Osteoblast (primary cell): ENCODE measurements around the gene KAT2A. TPM values are rescaled to one million over a fixed set of nuclear protein-coding genes. Genes with fewer than 3 reads are reported as not detected.
"Not testable (repeated sequence)": the region's sequence is repeated elsewhere in the genome, so short reads cannot be mapped to it uniquely, and the experiment has no call there.

Experiments
- DNase-seq: peaks from one replicate; pipeline ENCODE4 v3.0.0; 2011; ENCODE audit warnings: low spot score, mixed read lengths; ENCODE audit not compliant: insufficient read length; ENCODE audit errors: missing footprints
- H2AFZ ChIP-seq: 2 replicates; pipeline ENCODE4 v1.6.0; 2011; ENCODE audit warnings: mild to moderate bottlenecking, low read length
- H3K27ac ChIP-seq: 2 replicates; pipeline ENCODE4 v1.5.1; 2011; ENCODE audit warnings: mild to moderate bottlenecking, low read depth, low read length, moderate library complexity
- H3K27me3 ChIP-seq: 2 replicates; pipeline ENCODE4 v1.6.0; 2012; ENCODE audit warnings: mild to moderate bottlenecking, control low read depth, inconsistent platforms, low read length, moderate library complexity; ENCODE audit not compliant: insufficient read depth
- H3K36me3 ChIP-seq: 2 replicates; pipeline ENCODE4 v1.5.1; 2011; ENCODE audit warnings: mild to moderate bottlenecking, low read length, control low read depth, moderate library complexity; ENCODE audit not compliant: insufficient read depth
- H3K4me1 ChIP-seq: 2 replicates; pipeline ENCODE4 v1.5.1; 2011; ENCODE audit warnings: mild to moderate bottlenecking, low read length, control low read depth, moderate library complexity; ENCODE audit not compliant: insufficient read depth
- H3K4me2 ChIP-seq: 2 replicates; pipeline ENCODE4 v1.6.0; 2011; ENCODE audit warnings: mild to moderate bottlenecking, low read length; ENCODE audit not compliant: insufficient read depth
- H3K4me3 ChIP-seq: fragments of 200-600 bp; sonication (generic); 3 replicates; pipeline ENCODE4 v1.5.1; 2012; ENCODE audit warnings: mild to moderate bottlenecking, low read length, inconsistent platforms; ENCODE audit not compliant: insufficient read depth
- H3K79me2 ChIP-seq: 2 replicates; pipeline ENCODE4 v1.6.0; 2012; ENCODE audit warnings: mild to moderate bottlenecking, low read length, control low read depth, inconsistent platforms; ENCODE audit not compliant: insufficient read depth
- H3K9me3 ChIP-seq: 2 replicates; pipeline ENCODE4 v1.5.1; 2011; ENCODE audit warnings: low read depth, low read length, control low read depth
- H4K20me1 ChIP-seq: 2 replicates; pipeline ENCODE4 v1.6.0; 2012; ENCODE audit warnings: mild to moderate bottlenecking, low read length, control low read depth; ENCODE audit not compliant: insufficient read depth
- total RNA-seq: library from RNA; depleted of rRNA; stranded (reverse); fragments of >200 nt; gene quantifications from 2 replicates; pipeline ENCODE4 v1.2.3, GENCODE V29; 2012
- TF ChIP-seq, protein P1 (sequence below): IDR thresholded peaks from 2 replicates; pipeline ENCODE4 v1.5.1; 2011; ENCODE audit warnings: mild to moderate bottlenecking, low read depth, low read length, moderate library complexity; ENCODE audit errors: extremely low read depth

KAT2A gene
- total RNA-seq, 1 donor, result 9.0 TPM

DNA sequence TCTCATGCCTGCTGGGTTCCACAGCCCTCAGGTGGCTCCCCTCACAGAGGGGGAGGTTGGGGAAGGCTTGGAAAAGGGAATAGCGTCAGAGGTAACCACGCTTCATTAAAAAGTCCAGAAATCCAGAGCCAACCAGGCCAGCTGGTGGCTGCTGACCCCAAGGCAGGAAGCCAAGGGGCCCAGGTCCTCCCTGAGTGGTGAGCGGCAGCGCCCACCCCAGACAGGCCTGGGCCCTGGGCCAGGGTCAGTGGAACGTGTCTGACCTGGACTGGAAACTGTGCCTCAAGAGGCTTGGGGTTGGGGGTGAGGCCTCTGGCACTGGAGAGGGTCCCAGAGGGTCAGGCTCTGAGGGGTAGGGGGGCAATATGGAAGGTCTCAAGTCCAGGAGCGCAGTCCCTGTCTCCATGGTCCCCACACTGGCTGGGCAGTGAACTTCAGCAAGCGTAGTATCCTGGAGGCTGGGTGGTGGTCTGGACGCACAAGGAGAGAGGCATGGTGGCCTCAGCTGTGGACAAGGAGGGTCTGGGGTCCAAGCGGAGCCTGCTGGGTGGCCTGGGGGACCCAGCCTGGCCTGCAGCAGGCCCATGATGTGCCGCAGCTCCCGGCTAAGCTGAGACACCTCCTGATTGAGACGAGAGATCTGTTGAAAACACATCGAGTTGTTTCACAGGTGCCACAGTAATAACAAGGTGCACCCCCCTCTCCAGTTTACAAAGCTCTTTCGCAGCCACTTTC is 38.8 kb upstream of the KAT2A start:
- H3K79me2 ChIP-seq, result no peaks in the 10 kb centered on the region
- no peaks in the 10 kb centered on the region for H3K9me3 ChIP-seq
- TF ChIP-seq, protein P1, sequence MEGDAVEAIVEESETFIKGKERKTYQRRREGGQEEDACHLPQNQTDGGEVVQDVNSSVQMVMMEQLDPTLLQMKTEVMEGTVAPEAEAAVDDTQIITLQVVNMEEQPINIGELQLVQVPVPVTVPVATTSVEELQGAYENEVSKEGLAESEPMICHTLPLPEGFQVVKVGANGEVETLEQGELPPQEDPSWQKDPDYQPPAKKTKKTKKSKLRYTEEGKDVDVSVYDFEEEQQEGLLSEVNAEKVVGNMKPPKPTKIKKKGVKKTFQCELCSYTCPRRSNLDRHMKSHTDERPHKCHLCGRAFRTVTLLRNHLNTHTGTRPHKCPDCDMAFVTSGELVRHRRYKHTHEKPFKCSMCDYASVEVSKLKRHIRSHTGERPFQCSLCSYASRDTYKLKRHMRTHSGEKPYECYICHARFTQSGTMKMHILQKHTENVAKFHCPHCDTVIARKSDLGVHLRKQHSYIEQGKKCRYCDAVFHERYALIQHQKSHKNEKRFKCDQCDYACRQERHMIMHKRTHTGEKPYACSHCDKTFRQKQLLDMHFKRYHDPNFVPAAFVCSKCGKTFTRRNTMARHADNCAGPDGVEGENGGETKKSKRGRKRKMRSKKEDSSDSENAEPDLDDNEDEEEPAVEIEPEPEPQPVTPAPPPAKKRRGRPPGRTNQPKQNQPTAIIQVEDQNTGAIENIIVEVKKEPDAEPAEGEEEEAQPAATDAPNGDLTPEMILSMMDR, result no peak
- H4K20me1 ChIP-seq, result no peaks in the 10 kb centered on the region
- no peak overlapping the region for H3K4me2 ChIP-seq
- H3K36me3 ChIP-seq, result no peaks in the 10 kb centered on the region
- H3K27ac ChIP-seq, result no peak overlapping the region
- no peaks in the 10 kb centered on the region for H3K4me1 ChIP-seq
- no peak overlapping the region for H2AFZ ChIP-seq
- no peaks in the 10 kb centered on the region for H3K27me3 ChIP-seq
- DNase-seq, result peak; percentile 45
- H3K4me3 ChIP-seq, result no peak overlapping the region

DNA sequence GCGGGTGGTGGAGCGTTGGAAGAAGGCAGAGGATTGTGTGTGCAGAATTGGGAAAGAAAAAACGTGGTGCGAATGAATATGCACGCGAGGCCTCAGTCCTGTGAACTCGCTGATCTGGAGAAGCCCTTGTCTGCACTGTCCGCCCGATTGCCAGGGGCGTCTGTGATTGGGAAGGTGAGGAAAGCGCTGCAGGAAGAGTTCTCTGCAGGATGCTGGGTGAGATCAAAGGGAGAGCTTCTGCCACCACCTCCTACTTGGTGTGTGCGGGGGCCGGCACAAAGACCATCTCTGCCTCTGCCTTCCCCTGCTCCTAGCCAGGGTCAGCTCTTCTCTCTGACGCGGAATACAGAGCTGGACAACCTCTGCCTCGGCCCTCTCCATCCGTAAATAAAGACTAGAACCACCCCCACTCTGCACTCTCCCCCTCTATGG is 34.5 kb upstream of the KAT2A start:
- peaks cover 41% of the 10 kb centered on the region for H3K79me2 ChIP-seq
- no peak for DNase-seq
- peaks cover 9% of the 10 kb centered on the region for H3K4me1 ChIP-seq
- TF ChIP-seq, protein P1, result no peak
- peak overlapping the region; percentile 74 for H3K4me2 ChIP-seq
- H2AFZ ChIP-seq, result peak overlapping the region; percentile 90
- peaks cover 23% of the 10 kb centered on the region for H4K20me1 ChIP-seq
- no peaks in the 10 kb centered on the region for H3K27me3 ChIP-seq
- no peaks in the 10 kb centered on the region for H3K9me3 ChIP-seq
- no peak overlapping the region for H3K27ac ChIP-seq
- peak overlapping the region; percentile 99 for H3K4me3 ChIP-seq
- peaks cover 8% of the 10 kb centered on the region for H3K36me3 ChIP-seq

DNA sequence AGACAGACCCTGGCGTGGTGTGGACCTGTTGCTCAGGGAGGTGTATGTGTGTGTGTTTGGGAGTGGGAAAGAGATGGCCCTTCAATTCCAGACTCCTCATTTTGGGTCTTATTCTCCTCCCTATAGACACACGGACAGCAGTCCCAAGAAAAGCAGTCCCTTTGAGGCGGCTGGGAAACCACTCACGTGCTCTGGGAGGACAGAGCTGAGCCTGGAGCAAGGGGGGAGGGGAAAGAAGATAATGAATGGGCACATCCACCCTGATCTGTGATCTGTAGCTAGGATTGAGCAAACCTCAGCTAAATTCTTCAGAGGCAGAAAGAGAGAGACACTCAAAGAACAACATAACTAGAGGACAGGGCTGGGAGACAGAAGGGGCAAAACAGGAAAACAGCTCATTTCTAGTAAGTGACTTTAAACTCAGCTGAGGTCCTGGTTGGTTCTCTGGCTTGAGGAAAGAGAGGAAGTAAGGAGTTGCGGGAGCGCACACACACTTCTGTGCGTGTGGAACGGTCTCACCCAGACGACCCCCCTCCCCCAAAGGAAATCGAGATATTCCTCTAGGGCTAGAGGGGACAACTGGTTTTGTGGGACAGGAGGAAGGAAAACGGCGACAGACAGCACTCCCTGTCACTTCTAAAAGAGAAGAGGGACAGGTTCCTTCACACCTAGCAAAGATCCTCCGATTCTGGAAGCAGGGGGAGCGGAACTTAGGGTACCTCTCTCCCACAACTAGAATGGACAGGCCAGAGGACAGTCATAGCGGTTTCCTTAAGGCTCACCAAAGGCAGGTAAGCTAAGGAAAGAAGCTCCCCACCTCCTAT is 33.0 kb upstream of the KAT2A start:
- Histone ChIP-seq H3K27ac (peak overlapping the region; percentile 82), H3K4me1 (peaks cover 9% of the 10 kb centered on the region), H3K9me3 (no peaks in the 10 kb centered on the region), H2AFZ (peak overlapping the region; percentile 76), H3K4me2 (peak overlapping the region; percentile 81), H3K79me2 (peaks cover 54% of the 10 kb centered on the region), H3K36me3 (peaks cover 12% of the 10 kb centered on the region), H3K27me3 (no peaks in the 10 kb centered on the region), H3K4me3 (peak overlapping the region; percentile 99), H4K20me1 (peaks cover 31% of the 10 kb centered on the region)
- TF ChIP-seq, protein P1, result no peak
- peak; percentile 76 for DNase-seq

DNA sequence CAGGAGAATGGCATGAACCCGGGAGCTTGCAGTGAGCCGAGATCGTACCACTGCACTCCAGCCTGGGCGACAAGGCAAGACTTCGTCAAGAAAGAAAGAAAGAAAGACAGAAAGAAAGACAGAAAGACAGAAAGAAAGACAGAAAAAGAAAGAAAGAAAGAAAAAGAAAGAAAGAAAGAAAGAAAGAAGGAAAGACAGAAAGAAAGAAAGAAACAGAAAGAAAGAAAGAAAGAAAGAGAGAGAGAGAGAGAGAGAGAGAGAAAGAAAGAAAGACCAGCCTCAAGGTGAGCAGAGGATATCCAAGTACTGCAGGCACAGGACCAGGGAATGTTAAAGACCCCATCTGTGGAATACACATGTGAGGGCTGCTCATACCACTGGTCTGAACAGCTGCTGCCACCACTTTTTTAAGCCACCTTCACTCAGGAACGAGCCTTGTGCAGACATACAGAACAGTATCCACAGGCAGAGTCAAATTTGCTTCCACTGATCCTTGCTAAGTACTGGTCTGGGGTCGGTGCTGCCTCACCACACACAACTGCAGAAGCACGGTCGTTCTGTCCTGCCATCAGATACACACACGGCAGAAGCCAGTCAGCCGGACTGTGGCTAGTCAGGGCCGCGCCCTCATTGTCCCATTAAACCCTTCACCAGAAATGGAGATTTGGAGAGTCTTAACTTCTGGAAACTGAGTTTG is 25.9 kb upstream of the KAT2A start:
- Histone ChIP-seq H3K4me2 (no peak overlapping the region), H2AFZ (no peak overlapping the region), H4K20me1 (peaks cover 45% of the 10 kb centered on the region), H3K79me2 (peaks cover 78% of the 10 kb centered on the region), H3K4me1 (peaks cover 18% of the 10 kb centered on the region), H3K36me3 (peaks cover 33% of the 10 kb centered on the region), H3K27me3 (no peaks in the 10 kb centered on the region), H3K4me3 (no peak overlapping the region), H3K9me3 (no peaks in the 10 kb centered on the region), H3K27ac (no peak overlapping the region)
- TF ChIP-seq, protein P1, result no peak
- DNase-seq, result no peak

DNA sequence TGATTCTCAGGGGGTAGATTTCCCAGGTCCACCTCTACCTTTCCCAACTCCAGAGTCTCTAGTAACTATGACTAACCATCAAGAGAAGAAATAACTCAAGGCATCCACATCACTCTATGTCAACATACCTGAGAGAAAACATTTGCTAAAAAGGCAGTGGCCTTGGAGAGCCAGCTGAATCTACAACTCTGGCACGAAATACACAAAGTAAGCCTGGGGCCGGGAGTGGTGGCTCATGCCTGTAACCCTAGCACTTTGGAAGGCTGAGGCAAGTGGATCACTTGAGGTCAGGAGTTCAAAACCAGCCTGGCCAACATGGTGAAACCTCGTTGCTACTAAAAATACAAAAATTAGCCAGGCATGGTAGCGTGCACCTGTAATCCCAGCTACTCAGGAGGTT is 22.0 kb upstream of the KAT2A start:
- not testable (repeated sequence) for H3K4me3 ChIP-seq, H3K9me3 ChIP-seq, H2AFZ ChIP-seq, H3K27me3 ChIP-seq
- Histone ChIP-seq H4K20me1 (peaks cover 52% of the 10 kb centered on the region), H3K27ac (peak overlapping the region; percentile 71), H3K36me3 (peaks cover 20% of the 10 kb centered on the region), H3K79me2 (peaks cover 76% of the 10 kb centered on the region), H3K4me2 (peak overlapping the region; percentile 72), H3K4me1 (peaks cover 29% of the 10 kb centered on the region)
- peak; percentile 32 for DNase-seq
